ENCODE measurements around the gene PLRG1.

The PLRG1 gene

GRCh38 chr4:154516318-154517029 is 33.7 kb downstream of the PLRG1 start:
- DNase-seq: no peak

- DNase-seq: no peak
These were observed 38.2 kb downstream of the PLRG1 start for GRCh38 chr4:154511981-154512380.

DNA sequence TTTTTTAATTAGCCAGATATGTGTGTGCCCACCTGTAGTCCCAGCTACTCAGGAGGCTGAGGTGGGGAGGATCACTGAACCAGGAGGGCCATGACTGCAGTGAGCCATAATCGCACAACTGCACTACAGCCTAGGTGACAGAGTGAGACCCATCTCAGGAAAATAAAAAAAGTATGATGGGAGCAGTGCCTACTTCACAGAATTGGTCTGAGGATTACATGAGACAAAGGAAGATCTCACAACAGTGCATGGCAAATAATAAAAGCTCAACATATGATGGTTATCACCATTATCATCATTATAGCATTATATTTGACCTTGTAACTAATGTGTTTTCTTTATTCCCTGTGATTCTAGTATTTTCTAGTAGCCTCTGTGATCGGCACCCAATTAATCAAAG is 38.7 kb downstream of the PLRG1 start:
- no peak for DNase-seq

GRCh38 chr4:154507156-154507555 is 43.0 kb downstream of the PLRG1 start:
- no peak for DNase-seq

- no peak for DNase-seq
These were observed 43.9 kb downstream of the PLRG1 start for GRCh38 chr4:154506253-154506652.

DNA sequence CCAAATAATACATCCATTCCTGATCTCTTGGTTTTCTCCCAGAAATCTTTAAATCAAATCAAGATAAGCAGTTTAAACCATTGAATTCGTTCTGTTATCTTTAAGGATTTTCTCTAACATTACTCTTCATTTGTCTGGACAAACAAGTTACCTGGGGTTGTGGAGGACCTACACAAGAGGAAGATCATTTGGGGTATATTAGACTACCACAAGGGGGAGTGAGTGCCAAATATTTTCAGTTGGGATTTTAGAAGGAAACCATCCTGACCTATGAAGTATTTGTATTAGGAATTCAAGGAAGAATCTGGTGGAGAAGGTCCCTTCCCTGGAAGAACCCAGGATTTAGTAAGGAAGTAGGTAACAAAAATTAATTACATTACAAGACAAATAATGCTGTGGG is 46.6 kb downstream of the PLRG1 start:
- DNase-seq: no peak

- DNase-seq: no peak
These were observed 48.1 kb downstream of the PLRG1 start for GRCh38 chr4:154502111-154502510.

GRCh38 chr4:154497889-154498288 is 52.3 kb downstream of the PLRG1 start:
- no peak for DNase-seq

DNA sequence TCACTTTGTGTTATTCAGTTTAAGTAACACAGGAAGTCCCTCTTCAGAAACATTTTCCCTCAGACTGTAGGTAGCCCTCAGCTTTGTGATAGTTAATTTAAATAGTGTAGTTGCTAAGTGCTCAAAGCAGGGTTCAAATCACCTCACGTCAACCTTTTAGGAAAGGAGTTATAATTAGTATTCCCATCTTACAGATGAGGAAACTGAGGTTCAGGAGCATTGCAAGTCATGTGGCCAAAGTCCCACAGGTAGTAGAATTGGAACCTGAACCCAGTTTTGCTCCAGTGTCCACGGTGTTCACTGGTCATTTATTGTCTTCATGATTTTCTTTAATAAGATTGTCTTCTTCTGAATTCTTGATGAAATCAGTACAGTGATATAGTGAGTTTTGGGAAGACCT is 54.3 kb downstream of the PLRG1 start:
- no peak for DNase-seq

GRCh38 chr4:154492288-154492687 is 57.9 kb downstream of the PLRG1 start:
- no peak for DNase-seq

GRCh38 chr4:154491341-154492271 is 58.6 kb downstream of the PLRG1 start, which contains the start of gene DCHS2:
Gene DCHS2 (minus strand): TSS chr4:154491799. CDS start chr4:154491355, 444 bp downstream.
- peak; percentile 1 for DNase-seq

DNA sequence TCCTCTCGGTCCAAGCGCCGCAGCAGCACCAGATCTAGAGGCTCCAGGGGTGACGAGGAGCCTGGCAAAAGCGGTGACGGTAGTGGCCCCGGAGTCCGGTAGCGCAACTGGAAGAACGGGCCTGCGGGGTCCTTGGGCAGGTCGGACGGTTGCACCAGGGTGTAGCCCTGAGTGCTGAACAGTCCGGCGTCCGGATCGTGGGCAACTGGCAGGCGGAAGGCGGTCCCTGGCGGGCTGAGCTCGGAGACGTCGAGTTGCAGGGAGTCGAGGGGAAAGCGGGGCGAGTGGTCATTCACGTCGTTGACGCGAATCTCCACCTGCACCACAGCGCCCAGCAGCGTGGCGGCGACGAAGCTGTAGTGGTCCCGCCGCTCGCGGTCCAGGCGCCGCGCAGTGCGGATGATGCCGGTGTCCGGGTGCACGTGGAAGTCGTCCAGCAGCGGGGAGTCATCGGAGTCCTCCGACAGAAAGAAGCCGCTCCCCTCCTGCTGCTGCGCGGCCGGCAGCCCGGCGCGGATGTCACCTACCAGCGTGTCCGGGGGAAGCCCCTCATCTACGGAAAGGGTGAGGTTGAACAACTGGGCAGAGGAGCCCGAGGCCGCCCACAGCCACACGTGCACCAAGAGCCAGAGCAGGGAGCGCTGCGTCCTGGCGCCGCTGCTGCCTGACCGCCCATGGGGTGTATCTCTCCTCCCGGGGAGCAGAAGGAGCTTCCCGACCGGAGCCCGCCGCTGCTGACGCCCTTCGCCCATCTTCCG is 59.4 kb downstream of the PLRG1 start:
- DNase-seq: no peak

GRCh38 chr4:154490234-154490582 is 60.0 kb downstream of the PLRG1 start:
- DNase-seq: no peak

- DNase-seq: no peak
These were observed 60.5 kb downstream of the PLRG1 start for GRCh38 chr4:154489558-154490233.

GRCh38 chr4:154487145-154487544 is 63.1 kb downstream of the PLRG1 start:
- no peak for DNase-seq

DNA sequence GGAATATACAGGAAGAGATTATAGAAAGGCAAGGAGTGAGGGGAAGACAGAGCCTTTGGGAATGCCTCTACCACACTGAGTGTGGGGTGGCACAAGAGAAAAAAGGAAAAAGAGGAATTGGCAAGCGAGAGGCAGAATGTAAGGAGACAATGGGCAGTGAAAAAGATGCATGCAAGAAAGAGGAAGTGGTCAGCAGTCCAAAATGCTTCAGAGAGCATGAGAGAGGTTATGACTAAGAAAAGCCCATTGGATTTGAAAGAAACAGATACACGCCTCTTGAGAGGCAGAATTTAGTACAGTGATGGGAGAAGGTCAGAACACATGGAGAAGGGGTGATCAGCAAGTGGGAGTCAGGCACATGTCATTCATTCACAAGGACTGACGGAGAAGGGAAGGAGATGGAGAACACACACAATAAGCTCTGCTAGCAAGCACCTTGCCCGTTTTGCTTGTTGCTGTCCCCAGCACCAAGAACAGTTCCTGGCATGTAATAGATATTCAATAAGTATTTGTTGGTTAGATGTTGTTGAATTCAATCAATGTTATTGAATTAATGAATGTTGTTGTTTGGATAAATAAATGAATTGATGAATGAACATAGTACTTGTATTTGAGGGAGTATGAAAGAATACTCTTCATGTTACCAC is 65.0 kb downstream of the PLRG1 start:
- no peak for DNase-seq

All from central memory CD4-positive, alpha-beta T cell (primary cell).